ENCODE measurements around the gene PBX4.
"Not testable (repeated sequence)": the region's sequence is repeated elsewhere in the genome, so short reads cannot be mapped to it uniquely, and the experiment has no call there.

The PBX4 gene, protein sequence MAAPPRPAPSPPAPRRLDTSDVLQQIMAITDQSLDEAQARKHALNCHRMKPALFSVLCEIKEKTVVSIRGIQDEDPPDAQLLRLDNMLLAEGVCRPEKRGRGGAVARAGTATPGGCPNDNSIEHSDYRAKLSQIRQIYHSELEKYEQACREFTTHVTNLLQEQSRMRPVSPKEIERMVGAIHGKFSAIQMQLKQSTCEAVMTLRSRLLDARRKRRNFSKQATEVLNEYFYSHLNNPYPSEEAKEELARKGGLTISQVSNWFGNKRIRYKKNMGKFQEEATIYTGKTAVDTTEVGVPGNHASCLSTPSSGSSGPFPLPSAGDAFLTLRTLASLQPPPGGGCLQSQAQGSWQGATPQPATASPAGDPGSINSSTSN

GRCh38 chr19:19618219-19619051 lies at the start of gene PBX4:
Gene PBX4 (minus strand): TSS chr19:19618687. CDS start chr19:19618629, 58 bp downstream.
- H3K4me3 ChIP-seq (replicated peaks in 1 of 2; ENCODE audit: low read depth in 2 of 2, low read length in 2 of 2) = peak within 1 kb of the TSS; percentile 17 to 36
- TF ChIP-seq, protein P1, sequence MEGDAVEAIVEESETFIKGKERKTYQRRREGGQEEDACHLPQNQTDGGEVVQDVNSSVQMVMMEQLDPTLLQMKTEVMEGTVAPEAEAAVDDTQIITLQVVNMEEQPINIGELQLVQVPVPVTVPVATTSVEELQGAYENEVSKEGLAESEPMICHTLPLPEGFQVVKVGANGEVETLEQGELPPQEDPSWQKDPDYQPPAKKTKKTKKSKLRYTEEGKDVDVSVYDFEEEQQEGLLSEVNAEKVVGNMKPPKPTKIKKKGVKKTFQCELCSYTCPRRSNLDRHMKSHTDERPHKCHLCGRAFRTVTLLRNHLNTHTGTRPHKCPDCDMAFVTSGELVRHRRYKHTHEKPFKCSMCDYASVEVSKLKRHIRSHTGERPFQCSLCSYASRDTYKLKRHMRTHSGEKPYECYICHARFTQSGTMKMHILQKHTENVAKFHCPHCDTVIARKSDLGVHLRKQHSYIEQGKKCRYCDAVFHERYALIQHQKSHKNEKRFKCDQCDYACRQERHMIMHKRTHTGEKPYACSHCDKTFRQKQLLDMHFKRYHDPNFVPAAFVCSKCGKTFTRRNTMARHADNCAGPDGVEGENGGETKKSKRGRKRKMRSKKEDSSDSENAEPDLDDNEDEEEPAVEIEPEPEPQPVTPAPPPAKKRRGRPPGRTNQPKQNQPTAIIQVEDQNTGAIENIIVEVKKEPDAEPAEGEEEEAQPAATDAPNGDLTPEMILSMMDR (IDR thresholded peaks at IDR 0.05; ENCODE audit: low read depth, low read length) = no peak
- peak; percentile 74 to 86 for DNase-seq (ENCODE audit: low read depth in 2 of 2)

DNA sequence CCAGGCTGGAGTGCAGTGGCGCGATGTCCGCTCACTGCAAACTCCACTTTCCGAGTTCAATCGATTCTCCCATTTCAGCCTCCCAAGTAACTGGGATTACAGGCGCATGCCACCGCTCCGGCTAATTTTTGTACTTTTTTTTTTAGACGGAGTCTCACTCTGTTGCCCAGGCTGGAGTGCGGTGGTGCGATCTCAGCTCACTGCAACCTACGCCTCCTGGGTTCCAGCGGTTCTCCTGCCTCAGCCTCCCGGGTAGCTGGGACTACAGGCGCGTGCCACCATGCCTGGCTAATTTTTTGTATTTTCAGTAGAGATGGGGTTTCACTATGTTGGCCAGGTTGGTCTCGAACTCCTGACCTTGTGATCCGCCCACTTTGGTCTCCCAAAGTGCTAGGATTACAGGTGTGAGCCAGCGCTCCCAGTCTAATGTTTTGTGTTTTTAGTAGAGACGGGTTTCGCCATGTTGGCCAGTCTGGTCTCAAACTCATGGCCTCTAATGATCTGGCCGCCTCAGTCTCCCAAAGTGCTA lies 47.0 kb upstream of the PBX4 start:
- not testable (repeated sequence) for DNase-seq (ENCODE audit: low read depth in 2 of 2); H3K4me3 ChIP-seq (replicated peaks in 1 of 2; ENCODE audit: low read depth in 2 of 2, low read length in 2 of 2)

- peak within 1 kb of the TSS; percentile 99 to 100 for H3K4me3 ChIP-seq (replicated peaks in 1 of 2; ENCODE audit: low read depth in 2 of 2, low read length in 2 of 2)
- peak; percentile 97 to 99 for DNase-seq (ENCODE audit: low read depth in 2 of 2)
- TF ChIP-seq, protein P1 (IDR thresholded peaks at IDR 0.05; ENCODE audit: low read depth, low read length) = no peak
Measured at GRCh38 chr19:19663256-19664120, 45.0 kb upstream of the PBX4 start, which contains the start of gene ATP13A1. Gene ATP13A1 (minus strand): TSS chr19:19663676. CDS start chr19:19663666, 10 bp downstream.

DNA sequence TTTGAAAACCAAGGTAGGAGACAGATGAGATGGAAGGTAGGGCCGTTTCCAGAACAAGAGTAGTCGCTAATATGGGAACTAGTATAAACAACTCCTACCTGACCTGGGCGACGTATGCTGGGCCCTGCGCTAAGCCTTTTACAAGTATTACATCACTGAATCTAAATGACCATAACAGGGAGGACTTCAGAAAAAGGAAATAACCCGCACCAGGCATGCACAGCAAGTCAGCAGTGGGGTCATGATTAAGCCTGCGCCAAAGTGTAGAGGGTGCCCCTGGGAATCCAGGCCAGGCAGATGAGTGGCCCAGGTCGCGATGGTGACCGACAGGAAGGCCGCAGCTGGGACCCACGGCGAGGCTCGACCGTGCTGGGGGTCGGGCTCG lies 44.4 kb upstream of the PBX4 start:
- DNase-seq (ENCODE audit: low read depth in 2 of 2) = peak; percentile 20 to 35
- TF ChIP-seq, protein P1 (IDR thresholded peaks at IDR 0.05; ENCODE audit: low read depth, low read length) = no peak
- peak overlapping the region; percentile 99 to 100 for H3K4me3 ChIP-seq (replicated peaks in 1 of 2; ENCODE audit: low read depth in 2 of 2, low read length in 2 of 2)

DNA sequence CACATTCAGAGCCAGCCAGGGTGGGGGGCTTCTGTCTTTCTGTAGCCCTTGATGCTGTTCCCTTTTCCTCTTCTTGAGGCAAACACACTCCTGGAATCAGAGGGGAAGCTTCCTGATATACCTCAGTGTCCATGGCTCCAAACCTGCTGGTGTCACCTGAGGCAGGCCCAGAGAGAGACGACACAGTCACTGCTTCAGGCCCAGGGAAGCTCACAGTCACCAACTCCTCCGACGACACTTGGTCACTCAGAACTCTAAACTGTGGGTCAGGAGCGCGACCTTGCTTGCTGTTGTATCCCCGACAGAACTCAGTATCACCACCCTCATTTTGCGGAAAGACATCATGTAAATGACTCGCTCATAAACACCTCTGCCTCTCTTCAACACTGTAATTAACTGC lies 43.9 kb upstream of the PBX4 start:
- DNase-seq (ENCODE audit: low read depth in 2 of 2) = no peak
- TF ChIP-seq, protein P1 (IDR thresholded peaks at IDR 0.05; ENCODE audit: low read depth, low read length) = no peak
- H3K4me3 ChIP-seq (replicated peaks in 1 of 2; ENCODE audit: low read depth in 2 of 2, low read length in 2 of 2) = peak overlapping the region; percentile 99 to 100

DNA sequence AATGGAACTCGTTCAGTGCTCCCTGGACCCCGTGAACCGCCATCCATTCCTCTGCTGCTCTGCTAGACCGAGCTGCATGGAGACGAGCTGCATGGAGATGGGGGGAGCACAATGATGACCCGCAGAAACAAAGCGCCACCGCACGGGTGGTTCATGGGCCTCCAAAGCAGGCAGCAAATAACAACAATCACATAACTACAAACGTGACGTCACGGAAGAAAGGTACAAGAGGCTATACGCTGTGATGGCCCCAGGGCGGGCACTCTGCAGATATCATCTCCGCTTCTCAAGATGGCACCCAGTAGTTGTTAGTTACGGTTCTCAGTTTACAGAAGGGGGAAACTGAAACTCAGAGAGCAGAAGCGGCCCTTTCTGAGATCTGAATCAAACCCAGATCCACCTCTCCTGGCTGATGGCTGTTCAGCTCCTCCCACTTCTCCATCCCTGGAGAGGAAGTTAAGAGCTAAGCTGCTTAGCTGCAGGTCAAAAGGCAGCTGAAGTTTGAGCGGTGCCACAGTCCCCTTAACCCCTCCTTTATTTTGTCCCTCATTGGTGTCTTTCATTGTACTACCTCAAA lies 43.3 kb upstream of the PBX4 start:
- TF ChIP-seq, protein P1 (IDR thresholded peaks at IDR 0.05; ENCODE audit: low read depth, low read length) = no peak
- no peak for DNase-seq (ENCODE audit: low read depth in 2 of 2)
- no peak overlapping the region for H3K4me3 ChIP-seq (replicated peaks in 1 of 2; ENCODE audit: low read depth in 2 of 2, low read length in 2 of 2)
